Amniotic epithelial cell (primary cell): ENCODE data around the gene RAET1E.
"Not testable (repeated sequence)": the region's sequence is repeated elsewhere in the genome, so short reads cannot be mapped to it uniquely, and the experiment has no call there.

Source experiments
- DNase-seq: peaks from one replicate; pipeline ENCODE4 v3.0.0-alpha.2; 2010; ENCODE audit warnings: low read depth

RAET1E gene

DNA sequence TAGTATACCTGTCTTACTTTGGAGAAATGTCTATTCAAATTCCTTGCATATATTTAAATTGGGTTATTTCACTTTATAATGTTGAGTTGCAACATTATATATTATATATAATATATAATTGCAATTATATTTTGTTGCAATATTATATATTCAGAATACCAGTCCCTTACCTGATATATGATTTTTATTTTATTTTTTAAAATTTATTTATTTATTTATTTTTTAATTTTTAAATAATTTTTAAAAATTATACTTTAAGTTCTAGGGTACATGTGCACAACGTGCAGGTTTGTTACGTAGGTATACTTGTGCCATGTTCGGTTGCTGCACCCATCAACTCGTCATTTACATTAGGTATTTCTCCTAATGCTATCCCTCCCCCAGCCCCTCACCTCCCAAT lies 29.1 kb upstream of the RAET1E start:
- not testable (repeated sequence) for DNase-seq

DNA sequence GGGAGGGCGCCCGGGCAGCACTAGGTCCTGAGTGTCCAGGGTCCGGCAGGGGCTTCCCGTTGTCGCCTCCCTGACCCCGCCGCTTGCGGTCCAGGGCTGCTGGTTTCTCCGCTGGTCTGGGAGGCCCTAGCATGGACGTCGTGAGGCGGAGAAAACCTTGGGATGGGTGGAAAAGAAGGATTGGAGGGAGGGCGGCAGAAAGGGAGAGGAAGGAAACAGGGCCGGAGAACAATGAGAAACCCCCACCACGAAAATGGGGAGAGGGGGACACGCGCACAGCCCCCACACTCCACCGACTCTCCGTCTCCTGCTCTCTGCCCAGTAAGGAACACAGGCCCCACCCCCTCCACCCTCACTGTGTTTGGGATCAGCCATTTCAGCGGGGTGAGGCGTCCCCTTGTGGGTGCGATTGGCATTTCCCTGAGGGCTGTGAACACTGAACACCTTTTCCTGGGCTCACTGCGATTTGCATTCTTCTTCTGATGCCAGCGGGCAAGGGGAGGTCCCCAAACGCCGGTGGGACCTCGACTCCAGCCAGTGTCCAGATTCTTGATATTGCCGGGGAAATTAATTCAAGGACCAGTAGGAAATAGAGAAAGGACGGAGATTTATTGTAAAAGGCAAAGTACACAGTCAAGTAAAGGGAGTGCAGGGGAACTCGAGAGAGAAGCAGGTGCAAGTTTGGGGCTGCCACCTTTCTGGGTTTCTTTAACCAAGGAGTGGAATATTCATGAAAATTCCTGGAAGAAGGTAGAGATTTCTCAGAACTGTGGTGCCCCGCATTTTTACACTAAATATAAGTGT lies 28.3 kb upstream of the RAET1E start:
- peak; percentile 58 for DNase-seq

DNA sequence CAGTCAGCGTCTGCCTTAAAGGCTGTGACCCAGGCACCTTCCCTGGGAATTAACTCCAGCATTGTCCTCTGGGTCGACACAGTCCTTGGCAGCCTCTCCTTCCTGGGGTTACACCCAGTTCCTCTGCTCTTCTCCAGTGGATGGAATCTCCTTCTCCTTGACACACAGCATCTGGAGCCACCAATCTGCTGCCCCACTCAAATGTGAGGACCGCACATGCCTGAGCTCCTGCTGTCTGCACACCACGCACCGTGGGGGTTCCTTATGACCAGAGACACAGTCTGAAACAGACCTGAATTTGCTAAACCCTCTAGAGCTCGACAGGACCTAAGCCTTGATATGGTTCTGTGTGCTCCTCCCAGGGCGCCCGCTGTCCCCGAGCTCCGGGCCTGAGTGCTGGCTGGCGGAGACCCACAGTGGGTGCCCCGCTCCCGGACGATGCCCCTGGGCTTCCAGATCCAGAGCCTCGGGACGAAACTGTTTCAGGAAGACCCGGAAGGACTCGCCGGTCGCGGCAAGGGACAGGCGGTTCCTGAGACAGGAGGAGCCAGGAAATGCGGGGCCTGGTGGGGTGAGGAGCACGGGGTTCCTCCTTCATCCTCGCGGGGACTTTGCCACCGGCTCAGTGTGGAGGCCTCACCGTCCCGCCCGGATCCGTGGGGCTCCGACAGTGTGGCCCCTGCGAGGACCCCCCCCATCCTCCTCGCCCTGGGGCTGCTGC lies 27.5 kb upstream of the RAET1E start:
- DNase-seq = peak; percentile 17

DNA sequence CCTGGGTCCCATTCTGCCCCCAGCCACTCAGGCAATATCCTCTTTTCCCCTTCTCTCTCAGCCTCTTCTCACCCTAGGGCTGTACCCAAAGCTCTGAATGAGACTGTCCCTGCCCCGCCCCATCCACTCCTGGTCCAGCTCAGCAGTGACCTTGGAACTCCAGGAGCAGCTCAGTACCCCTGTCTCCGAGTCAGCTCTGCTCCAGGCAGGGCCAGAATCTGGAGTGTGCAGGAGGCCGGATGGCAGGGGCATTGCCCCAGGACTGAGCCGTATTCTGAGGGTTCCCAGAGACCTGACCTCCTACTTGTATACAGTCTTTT lies 27.0 kb upstream of the RAET1E start:
- DNase-seq = no peak

DNA sequence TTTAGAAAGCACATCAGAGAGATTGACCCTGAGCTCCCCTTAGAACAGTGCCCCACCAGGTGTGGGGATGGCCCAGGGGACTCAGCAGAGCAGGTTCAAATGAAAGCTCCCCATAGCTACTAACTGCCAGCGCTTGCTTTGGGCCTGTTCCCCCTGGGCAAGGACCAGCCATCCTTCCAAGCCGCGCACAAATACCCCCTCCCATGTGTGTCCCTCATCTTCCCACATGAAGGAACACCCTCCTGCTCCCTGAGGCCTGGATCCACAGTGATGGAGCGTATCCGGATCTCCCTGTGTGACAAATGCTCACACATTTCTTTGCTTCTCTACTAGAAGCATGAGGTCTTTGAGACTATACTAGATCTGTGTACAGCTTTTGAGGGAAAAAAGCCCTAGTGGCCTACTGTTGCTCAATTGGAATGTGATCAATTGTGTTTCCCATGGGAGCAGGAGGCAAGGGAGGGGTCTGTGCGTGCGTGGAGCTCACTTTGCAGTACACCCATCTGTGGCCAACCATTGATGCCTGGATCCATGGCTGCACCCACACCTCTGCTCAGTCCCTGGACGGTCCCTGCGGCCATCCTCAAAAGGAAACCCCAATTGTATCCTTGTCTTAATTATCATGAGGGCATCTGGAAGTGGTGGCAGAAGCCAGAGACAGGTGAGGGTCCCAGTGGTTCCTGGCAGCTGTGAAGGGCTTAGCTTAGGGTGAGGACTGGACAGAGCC lies 26.5 kb upstream of the RAET1E start:
- no peak for DNase-seq

DNA sequence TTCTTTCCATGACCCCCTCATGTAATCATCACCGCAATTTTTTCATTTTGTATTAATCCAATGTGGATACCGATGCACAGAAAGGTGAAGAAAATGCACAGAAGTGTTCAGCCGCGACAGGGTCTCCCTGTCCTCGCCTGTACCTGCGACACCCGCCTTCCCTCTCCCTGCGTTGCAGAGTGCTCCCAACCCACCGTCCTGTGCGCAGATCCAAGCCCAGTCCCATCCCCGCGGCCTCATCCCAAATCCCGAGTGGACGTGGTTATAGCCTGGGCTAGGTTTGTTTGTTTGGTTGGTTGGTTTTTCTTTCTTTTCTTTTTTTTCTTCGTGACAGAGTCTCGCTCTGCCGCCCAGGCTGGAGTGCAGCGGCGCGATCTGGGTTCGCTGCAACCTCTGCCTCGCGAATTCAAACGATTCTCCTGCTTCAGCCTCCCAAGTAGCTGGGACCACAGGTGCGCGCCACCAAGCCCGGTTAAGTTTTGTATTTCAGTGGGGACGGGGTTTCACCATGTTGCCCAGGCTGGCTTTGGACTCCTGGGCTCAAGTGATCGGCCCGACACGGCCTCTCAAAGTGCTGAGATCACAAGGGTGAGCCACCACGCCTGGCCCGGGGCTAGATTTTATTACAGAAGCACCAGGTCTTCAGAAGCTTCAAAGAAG lies 25.5 kb upstream of the RAET1E start:
- DNase-seq = no peak

DNA sequence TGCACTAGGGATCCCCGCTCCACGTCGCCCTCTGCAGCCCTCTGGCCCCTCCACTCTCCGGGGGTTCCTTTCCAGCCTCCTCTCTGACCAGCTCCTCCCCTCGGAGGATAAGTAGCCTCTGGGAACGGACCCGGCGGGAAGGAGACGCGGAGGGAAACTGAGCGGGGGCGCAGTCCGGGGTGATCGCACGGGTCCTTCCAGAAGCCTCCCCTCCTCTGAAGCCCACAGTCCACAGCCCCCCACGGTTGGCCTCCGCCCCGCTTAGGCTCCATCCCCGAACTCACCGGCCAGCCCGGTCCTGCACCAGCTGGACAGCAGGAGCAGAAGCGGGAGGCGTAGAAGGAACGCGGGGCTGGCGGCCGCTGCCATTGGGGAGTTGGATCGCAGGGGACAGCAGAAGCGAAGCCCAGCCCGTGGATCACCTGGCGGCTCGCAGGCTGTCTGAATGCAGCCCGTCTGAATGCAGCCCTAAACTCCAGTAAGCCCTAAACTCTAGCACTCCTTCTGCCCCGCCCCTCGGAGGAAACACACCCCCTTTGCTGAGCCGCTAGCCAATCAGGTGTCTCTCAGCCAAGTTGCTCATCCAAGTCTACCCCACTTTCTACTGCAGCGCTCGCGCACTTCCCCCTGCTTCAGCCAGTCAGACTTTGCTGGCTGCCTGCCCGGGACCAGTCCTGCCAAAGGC lies 24.9 kb upstream of the RAET1E start, which contains the start of gene RAET1G:
TSS of gene RAET1G (minus strand) at position 480 of the 685 bp plus-strand sequence. CDS start at position 369, 111 bp downstream.
- peak; percentile 92 for DNase-seq

DNA sequence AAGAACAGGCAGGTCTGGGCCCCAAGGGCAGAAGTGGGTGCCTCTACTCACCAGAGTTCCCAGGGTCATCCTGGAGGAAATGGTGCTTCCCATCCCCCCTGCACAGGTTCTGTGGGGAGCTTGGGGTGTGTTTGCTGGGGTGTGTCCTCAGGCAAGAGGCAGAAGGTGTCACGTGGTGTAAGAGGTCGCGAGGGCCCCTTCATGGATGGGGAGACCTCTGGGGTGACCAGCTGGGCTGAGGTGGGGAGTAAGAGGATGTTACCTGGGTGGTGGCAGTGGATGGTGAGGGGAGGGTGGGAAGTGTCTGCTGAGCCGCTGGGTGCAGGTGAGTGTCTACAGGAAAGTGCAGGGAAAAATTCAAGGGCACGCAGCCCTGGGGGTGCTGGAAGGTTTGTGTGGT lies 24.2 kb upstream of the RAET1E start:
- DNase-seq = not testable (repeated sequence)

DNA sequence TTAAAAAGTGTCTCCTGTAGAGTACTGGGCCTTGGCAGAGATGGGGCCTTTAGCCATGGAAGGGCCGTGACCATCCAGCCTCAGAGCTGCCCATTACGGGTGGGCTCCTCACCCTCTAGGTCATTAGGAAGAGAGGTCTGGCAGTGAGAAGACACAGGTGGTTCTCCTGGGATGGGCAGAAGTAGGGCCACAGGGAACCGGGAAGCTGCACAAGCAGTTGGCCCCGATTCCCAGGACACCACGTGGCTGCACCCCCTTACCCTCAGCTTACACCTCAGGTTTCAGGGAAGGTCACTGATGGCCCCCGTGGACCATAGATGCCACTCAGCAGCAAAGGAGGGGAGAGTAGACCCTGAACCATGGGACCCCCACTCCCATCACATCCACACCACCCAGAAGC lies 23.4 kb upstream of the RAET1E start:
- DNase-seq = no peak

DNA sequence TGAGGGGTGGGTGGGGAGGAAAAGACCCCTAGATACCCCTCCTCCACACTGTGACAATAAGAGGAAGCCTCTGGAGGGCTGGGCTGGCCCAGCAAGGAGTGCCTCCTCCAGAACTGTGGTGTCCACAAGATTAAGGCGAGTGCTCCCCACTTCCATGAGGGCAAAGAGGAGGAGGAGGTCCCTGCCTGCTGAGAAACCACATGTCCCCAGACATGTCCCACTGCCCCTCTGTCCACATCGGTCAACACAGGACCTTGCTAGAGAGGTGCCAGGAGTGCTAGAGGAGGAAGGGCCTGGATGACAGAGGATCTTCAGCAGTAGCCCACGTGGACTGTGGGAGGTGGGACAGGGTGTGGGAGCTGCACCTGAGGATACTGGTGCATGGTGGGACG lies 21.9 kb upstream of the RAET1E start:
- no peak for DNase-seq

DNA sequence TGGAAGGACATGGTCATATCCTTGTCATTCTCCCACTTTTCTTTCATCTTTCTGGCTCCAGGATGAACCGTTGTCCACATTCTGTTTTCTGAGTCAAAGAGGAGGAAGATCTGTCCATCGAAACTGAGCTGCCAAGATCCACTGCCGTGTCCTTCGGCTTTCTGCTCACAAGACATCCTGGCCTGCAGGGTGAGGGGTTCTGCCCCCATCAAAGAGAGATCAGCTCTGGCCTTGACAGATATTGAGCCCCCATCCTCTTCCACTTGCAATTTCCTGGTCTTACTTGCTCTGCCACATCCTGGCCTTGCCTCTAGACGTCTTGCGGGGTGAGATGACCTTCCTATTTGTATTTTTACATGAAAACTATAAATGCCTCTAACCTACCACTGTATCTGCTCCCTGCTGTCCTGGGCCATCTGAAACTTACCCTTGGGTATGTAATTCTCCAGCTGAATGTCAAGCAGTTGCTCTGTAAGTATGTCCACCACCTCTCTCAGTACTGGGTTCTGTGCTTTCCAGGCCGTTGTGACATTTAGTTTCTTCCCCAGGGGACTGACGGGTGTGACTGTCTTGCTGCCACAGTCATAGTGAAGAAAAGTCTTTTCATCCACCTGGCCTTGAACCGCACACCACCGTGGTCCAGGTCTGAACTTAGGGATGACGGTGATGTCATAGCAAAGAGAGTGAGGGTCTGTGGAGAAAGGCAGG lies 21.4 kb upstream of the RAET1E start:
- not testable (repeated sequence) for DNase-seq

DNA sequence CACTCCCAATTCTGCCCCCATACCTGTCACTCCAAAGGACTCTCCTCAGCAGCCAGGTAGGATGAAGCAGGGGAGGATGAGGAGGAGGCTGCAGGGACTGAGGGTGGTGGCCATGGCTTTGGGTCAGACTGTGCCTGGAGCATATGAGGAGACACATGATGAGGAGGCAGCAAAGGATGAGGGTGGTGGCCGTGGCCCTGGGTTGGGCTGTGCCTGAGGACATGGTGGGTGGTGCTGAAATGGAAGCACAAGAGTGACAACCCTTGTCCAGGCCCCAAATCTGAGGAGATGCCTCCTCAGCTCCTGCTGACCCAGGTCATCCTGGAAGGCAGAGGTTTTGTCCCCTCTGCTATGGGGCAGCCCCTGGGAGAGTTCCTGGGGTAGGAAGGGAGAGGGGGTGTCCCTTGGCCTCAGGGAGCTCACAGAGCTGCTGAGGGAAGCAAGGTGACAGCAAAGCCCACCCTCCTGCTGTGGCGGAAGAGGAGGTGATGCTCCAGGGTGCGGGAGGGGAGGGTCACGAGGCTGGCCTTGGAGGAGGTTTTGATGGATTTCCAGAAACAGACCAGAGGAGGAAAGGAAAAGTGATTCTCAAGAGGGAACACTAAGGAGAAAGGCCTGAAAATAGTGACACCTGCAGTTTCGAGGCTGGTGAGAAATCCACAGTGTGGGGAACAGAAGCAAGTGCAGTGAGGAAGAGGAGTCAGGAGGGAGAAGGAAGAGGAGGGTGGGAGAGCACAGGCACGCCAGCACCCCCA lies 20.4 kb upstream of the RAET1E start:
- no peak for DNase-seq

DNA sequence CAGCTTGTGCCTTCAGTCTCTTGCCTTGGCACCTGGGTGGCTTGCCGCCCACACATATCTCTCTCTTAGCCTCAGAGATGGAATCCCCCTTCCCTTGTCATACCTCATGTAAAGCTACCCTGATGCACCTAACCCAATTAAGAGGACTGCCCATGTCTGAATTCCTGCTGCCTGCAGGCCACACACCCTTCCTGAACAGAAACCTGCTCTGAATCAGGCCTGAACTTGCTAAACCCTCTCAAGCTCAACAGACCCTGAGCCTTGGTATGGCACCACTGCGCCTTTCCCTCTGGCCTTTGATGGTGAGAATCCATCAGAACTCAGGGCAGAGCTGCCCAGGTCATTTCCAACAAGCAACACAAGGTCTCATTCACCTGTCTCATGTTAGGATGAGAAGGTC lies 19.8 kb upstream of the RAET1E start:
- DNase-seq = no peak

DNA sequence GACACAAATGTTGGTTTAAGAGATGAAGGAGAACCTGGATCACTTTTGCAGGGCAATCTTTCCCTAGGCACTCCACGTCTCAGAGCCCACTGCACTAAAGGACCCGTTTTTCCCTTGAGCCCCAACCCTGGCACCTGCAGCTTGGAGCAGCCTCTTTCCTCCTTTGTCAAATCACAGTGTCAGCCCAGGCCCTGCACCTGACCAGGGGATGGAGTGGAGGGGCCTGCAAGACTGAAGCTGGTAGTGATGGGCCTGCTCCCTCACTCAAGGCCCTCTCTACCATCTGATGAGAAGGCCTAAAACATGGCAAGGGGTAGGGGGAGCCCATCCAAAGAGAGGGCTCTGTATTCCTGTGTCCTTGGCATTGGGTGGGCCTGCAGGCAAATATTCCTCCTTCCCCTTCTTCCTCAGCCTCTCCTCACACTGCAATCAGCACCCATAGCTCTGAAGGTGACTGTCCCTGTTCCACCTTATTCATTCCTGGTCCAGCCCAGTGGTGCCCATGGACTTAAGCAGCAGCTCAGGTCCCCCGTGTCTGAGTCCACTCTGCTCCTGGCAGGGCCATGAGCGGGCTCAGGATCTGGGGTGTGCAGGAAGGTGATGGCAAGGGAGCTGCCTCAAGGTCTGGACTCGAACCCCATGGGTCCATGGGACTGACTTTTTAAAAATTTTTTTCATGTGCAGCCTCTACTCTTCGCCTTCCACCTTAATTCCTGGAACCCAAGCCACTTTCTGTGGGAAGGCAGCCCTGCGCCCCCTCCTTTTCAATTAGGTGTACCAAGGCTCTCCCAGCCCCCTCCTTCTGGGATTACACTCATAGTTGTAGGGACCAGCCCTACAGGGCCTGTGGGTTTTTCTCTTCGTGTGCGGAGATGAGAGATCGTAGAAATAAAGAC lies 18.3 kb upstream of the RAET1E start:
- DNase-seq = no peak

DNA sequence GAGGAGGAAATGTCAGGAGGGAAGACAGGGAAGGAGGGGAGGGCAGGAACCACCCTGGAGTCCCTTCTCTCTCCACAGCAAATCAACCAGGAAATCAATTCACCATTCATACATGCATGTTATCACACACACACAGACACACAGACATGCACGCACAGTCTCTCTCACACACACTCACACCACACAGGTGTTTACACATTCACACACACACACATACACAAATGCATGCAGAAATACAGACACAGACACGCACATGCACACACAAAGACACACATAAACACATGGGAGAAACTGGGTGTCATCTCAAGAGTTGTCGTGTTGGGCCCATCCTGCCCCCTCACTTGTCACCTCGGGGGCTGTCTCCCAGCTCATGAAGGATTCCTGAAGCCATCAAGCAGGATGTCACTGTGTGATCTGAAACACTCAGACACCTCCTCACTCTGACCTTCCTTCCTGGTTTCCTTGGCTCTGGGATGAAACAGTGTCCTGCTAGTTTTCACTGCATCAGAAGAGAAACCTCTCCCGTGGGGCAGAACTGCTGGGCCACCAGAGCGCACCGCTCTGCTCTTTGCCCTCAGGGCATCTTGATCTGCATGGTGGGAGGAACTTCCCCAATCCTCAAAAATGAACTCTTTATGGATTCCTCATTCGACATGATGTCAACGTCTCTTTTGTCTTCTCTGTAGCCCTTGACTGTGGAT lies 15.8 kb upstream of the RAET1E start:
- no peak for DNase-seq

DNA sequence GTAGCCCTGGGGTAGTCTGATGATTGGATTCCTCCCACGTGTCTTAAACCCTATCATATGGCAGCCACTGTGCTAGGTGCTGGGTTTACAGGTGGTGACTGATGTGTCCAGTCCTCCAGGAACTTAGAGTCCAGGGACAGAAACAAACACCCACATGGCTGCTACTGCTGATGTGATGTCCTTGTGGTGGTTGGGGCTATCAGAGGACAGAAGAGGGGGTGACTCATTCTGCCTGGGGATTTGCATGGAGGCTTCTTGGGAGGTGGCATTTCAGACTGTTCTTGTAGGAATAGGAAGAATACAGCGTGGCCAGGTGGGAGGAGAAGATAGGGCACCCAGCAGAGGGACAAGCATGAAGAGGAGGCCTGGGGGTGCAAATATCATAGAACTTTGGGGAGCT lies 15.2 kb upstream of the RAET1E start:
- DNase-seq = no peak

DNA sequence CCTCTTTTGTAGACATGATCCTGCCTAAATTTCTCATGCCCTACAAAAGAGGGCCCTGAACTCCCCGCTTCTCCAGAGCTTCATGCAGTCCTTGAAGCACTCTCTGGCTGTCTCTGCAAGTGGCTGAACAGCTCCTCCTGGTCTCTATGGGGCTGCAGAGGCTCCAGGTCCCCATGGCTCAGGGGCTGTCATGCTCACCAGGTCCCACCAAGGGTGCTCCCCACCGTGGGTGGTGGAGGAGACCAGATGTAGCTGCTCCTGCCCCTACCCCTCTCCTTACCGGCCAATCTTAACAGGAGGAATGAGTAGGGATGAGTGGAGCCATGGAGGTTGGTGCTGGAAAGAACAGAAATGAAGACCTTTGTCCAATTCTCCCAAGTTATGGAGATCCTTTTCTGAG lies 14.8 kb upstream of the RAET1E start:
- not testable (repeated sequence) for DNase-seq

DNA sequence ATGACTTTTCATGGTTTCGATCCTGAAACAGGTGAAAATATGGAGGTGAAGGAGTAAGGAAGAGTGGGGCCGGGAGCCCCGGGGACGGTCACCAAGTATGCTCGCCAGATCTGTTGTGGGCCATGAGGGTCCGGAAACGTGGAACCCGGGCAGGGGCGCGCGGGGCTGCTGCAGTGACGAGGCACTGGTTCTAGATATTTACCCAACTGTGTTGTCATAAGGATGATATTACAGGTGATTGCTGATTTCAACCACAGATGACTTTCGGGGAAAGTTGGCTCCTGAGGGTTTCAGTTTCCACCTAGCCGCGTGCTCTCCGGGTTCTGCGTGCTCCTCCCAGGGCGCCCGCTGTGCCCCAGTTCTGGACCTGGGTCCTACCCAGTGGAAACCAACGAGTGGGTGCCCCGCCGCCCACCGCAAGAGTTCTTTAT lies 12.8 kb upstream of the RAET1E start:
- DNase-seq = no peak
